A549 treated with dexamethasone at 1 μM for 4 hours (cell line): Measurements from ENCODE around the gene NCAPD3. TPM values are rescaled to one million over a fixed set of nuclear protein-coding genes. Genes with fewer than 3 reads are reported as not detected.

Source experiments
- total RNA-seq: library from RNA; stranded (reverse); fragments of 200-300 nt; extraction: Qiagen RNA extraction; gene quantifications from 5 replicates; pipeline ENCODE4 v1.2.3, GENCODE V29; 2022

Gene NCAPD3
- 15.6 to 25.5 TPM (median 22.0 TPM) in 5 replicates for total RNA-seq

GRCh38 chr11:134223836-134224709, at the start of gene NCAPD3, which contains the start of gene VPS26B:
Gene NCAPD3, minus strand, starts transcription at chr11:134223967. Its CDS starts 41 bp downstream, at chr11:134223926.
Gene VPS26B, plus strand, starts transcription at chr11:134224671. Its CDS starts 452 bp downstream, at chr11:134225123.

GRCh38 chr11:134253188-134253993, 29.6 kb upstream of the NCAPD3 start, which contains the start of the genes ACAD8 and THYN1:
Gene ACAD8, plus strand, starts transcription at chr11:134253568. Its CDS starts 33 bp downstream, at chr11:134253601.
Gene THYN1, minus strand, starts transcription at chr11:134253352. Its CDS starts 470 bp downstream, at chr11:134252882.

Other genes with a start within 250 kb of the NCAPD3 start
- gene JAM3, start 154.9 kb downstream of the NCAPD3 start, total RNA-seq, result 3.2 to 5.1 TPM (median 4.1 TPM) in 5 replicates
- gene VPS26B, start 704 bp upstream of the NCAPD3 start, total RNA-seq, result 17.5 to 21.4 TPM (median 20.9 TPM) in 5 replicates
- 17.0 to 20.1 TPM (median 17.7 TPM) in 5 replicates for gene THYN1, start 29.4 kb upstream of the NCAPD3 start, total RNA-seq
- gene ACAD8, start 29.6 kb upstream of the NCAPD3 start, total RNA-seq, result 7.6 to 8.5 TPM (median 8.1 TPM) in 5 replicates
- 0.02 to 0.04 TPM in 2 of 5 replicates, not detected in the others for gene GLB1L3, start 52.4 kb upstream of the NCAPD3 start, total RNA-seq
- 1.4 to 2.2 TPM (median 2.0 TPM) in 5 replicates for gene GLB1L2, start 108.0 kb upstream of the NCAPD3 start, total RNA-seq
- 0.03 TPM in 1 of 5 replicates, not detected in the others for gene B3GAT1, start 188.3 kb upstream of the NCAPD3 start, total RNA-seq